IPS-11a (cell line): Measurements from ENCODE around the gene CSMD2.

Experiments
- H3K4me3 ChIP-seq: one replicate; pipeline ENCODE4 v1.5.1; 2013; ENCODE audit warnings: low read depth, low read length, control low read depth

The CSMD2 gene

GRCh38 chr1:33916786-33917185, 248.2 kb downstream of the CSMD2 start:
- no peak overlapping the region for H3K4me3 ChIP-seq

GRCh38 chr1:33914531-33914930, 250.5 kb downstream of the CSMD2 start:
- H3K4me3 ChIP-seq: no peak overlapping the region

- no peak overlapping the region for H3K4me3 ChIP-seq
Observed at GRCh38 chr1:33908324-33908956, 256.6 kb downstream of the CSMD2 start.

- H3K4me3 ChIP-seq: no peak overlapping the region
Observed at GRCh38 chr1:33906156-33906555, 258.9 kb downstream of the CSMD2 start.

- no peak overlapping the region for H3K4me3 ChIP-seq
Observed at GRCh38 chr1:33905241-33905640, 259.8 kb downstream of the CSMD2 start.

GRCh38 chr1:33903210-33903589, 261.8 kb downstream of the CSMD2 start:
- no peak overlapping the region for H3K4me3 ChIP-seq

GRCh38 chr1:33902486-33903209, 262.4 kb downstream of the CSMD2 start:
- H3K4me3 ChIP-seq: no peak overlapping the region

GRCh38 chr1:33899746-33900145, 265.3 kb downstream of the CSMD2 start:
- H3K4me3 ChIP-seq: no peak overlapping the region

- no peak overlapping the region for H3K4me3 ChIP-seq
Observed at GRCh38 chr1:33898881-33899280, 266.1 kb downstream of the CSMD2 start.

GRCh38 chr1:33898406-33898805, 266.6 kb downstream of the CSMD2 start:
- no peak overlapping the region for H3K4me3 ChIP-seq

- H3K4me3 ChIP-seq: no peak overlapping the region
Observed at GRCh38 chr1:33897092-33897725, 267.8 kb downstream of the CSMD2 start.

GRCh38 chr1:33895976-33896375, 269.1 kb downstream of the CSMD2 start:
- no peak overlapping the region for H3K4me3 ChIP-seq

- no peak overlapping the region for H3K4me3 ChIP-seq
Observed at GRCh38 chr1:33895396-33895795, 269.6 kb downstream of the CSMD2 start.

- no peak overlapping the region for H3K4me3 ChIP-seq
Observed at GRCh38 chr1:33893147-33893830, 271.7 kb downstream of the CSMD2 start.

- H3K4me3 ChIP-seq: no peak overlapping the region
Observed at GRCh38 chr1:33886496-33886895, 278.5 kb downstream of the CSMD2 start.

GRCh38 chr1:33880305-33880704, 284.7 kb downstream of the CSMD2 start:
- no peak overlapping the region for H3K4me3 ChIP-seq

- no peak overlapping the region for H3K4me3 ChIP-seq
Observed at GRCh38 chr1:33878392-33878791, 286.6 kb downstream of the CSMD2 start.

- no peak overlapping the region for H3K4me3 ChIP-seq
Observed at GRCh38 chr1:33876970-33877650, 287.9 kb downstream of the CSMD2 start.

- H3K4me3 ChIP-seq: no peak overlapping the region
Observed at GRCh38 chr1:33875862-33876261, 289.2 kb downstream of the CSMD2 start.

GRCh38 chr1:33874636-33875035, 290.4 kb downstream of the CSMD2 start:
- H3K4me3 ChIP-seq: no peak overlapping the region

GRCh38 chr1:33872683-33873082, 292.3 kb downstream of the CSMD2 start:
- no peak overlapping the region for H3K4me3 ChIP-seq
